ENCODE results near the gene DLX3. TPM values are rescaled to one million over a fixed set of nuclear protein-coding genes. Genes with fewer than 3 reads are reported as not detected.

Gene DLX3
- total RNA-seq, 2 donors from 2014 or later, result not detected

DNA sequence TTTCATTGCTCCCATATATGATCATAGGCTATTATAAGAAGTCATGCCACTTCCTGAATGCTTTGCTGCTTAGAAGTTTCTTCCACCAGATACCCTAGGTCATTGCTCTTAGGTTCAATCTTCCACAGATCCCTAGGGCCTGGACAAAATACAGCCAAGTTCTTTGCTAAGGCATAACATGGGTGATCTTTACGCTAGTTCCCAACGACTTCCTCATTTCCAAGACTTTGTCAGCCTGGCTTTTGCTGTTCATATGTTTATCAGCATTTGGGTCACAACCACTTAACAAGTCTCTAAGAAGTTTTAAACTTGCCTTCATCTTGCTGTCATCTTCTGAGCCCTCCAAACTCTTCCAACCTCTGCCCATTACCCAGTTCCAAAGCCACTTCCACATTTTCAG, 20.1 kb upstream of the DLX3 start:
- Mint-ChIP-seq H3K4me3 (no peak overlapping the region), H3K4me1 (no peaks in the 10 kb centered on the region), H3K27me3 (peaks cover 20% of the 10 kb centered on the region), H3K27ac (no peak overlapping the region), H3K36me3 (ENCODE audit: low read depth) (no peaks in the 10 kb centered on the region)
- H3K9me3 ChIP-seq (ENCODE audit: control insufficient read depth, low read length, poor library complexity, severe bottlenecking), result peaks cover 7% of the 10 kb centered on the region
- DNase-seq (no peak), ATAC-seq (no peak)

DNA sequence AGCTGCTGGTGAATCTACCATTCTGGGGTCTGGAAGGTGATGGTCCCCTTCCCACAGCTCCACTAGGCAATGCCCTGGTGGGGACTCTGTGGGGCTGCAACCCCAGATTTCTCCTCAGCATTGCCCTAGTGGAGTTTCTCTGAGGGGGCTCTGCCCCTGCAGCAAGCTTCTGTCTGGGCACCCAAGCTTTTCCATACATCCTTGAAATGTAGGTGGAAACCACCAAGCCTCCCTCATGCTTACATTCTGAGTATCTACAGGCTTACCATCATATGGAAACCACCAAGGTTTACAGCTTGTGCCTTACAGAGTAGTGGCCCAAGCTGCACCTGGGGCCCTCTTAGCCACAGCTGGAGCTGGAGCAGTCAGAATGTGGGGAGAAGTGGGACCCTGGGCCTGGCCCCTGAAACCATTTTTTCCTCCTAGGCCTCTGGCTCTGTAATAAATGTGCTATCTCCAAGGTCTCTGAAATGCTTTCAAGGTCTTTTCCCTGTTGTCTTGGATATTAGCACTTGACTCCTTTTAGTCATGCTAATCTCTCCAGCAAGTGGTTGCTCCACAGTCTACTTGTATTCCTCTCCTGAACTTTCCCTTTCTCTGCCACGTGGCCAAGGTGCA, 19.6 kb upstream of the DLX3 start:
- no peak overlapping the region for H3K4me3 Mint-ChIP-seq
- no peaks in the 10 kb centered on the region for H3K4me1 Mint-ChIP-seq
- no peaks in the 10 kb centered on the region for H3K36me3 Mint-ChIP-seq (ENCODE audit: low read depth)
- H3K27ac Mint-ChIP-seq, result no peak overlapping the region
- DNase-seq (no peak), ATAC-seq (no peak)
- peaks cover 23% of the 10 kb centered on the region for H3K27me3 Mint-ChIP-seq
- H3K9me3 ChIP-seq (ENCODE audit: control insufficient read depth, low read length, poor library complexity, severe bottlenecking), result peaks cover 7% of the 10 kb centered on the region

DNA sequence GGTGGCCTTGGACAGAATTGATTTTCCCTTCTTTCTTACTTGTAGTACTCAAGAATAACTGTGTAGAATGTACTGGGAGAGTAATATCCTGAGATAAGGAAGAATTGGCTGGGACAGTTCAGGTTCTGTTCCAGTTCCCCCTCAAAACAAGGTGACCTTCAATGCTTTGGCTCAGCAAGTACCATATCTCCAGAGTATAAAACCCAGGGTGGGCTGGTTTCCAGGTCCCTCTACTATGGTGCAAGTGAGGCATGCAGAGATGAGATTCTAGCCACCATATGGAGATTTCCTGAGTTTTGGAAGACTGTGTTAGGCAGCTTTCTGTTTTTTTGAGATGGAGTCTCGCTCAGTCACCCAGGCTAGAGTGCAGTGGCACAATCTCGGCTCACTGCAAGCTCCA, 18.1 kb upstream of the DLX3 start:
- Mint-ChIP-seq H3K4me1 (no peaks in the 10 kb centered on the region), H3K27ac (no peak overlapping the region), H3K36me3 (ENCODE audit: low read depth) (peaks cover 4% of the 10 kb centered on the region), H3K27me3 (peaks cover 14% of the 10 kb centered on the region), H3K4me3 (no peak overlapping the region)
- ATAC-seq, result no peak
- peaks cover 12% of the 10 kb centered on the region for H3K9me3 ChIP-seq (ENCODE audit: control insufficient read depth, low read length, poor library complexity, severe bottlenecking)
- no peak for DNase-seq

DNA sequence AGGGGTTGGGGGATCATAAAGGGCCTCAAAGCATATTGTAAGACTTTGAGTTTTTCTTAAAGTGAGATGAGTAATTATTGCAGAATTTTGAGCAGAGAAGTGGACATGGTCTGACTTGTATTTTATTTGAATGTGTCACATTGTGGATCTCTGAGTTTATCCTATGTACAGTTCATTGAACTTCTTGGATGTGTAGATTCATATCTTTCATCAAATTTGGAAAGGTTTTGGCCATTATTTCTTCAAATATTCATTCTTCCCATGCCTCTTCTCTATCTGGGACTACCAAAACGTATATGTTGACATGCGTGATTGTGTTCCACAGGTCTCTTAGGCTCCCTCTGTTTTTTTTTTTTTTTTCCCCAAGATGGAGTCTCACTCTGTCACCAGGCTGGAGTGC, 14.3 kb upstream of the DLX3 start:
- no peak overlapping the region for H3K27ac Mint-ChIP-seq
- H3K36me3 Mint-ChIP-seq (ENCODE audit: low read depth), result peaks cover 6% of the 10 kb centered on the region
- DNase-seq (no peak), ATAC-seq (no peak)
- no peaks in the 10 kb centered on the region for H3K4me1 Mint-ChIP-seq
- peaks cover 12% of the 10 kb centered on the region for H3K9me3 ChIP-seq (ENCODE audit: control insufficient read depth, low read length, poor library complexity, severe bottlenecking)
- H3K4me3 Mint-ChIP-seq, result no peak overlapping the region
- H3K27me3 Mint-ChIP-seq, result peaks cover 30% of the 10 kb centered on the region

DNA sequence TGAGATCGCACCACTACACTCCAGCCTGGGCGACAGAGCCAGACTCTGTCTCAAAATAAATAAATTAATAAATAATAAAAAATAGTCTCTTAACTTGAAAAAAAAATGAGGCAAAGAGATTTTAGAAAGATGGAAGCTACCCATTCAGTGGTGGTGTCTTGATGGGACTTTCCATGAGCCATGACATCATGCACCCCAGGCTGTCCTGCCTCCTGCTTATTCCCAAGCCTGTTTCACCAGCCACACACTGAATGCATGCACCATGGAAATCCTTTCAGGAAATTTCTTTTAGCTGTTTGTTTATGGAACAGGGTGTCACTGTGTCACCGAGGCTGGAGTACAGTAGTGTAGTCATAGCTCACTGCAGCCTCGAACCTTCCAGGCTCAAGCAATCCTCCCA, 8.9 kb upstream of the DLX3 start:
- H3K27me3 Mint-ChIP-seq, result peaks cover 51% of the 10 kb centered on the region

DNA sequence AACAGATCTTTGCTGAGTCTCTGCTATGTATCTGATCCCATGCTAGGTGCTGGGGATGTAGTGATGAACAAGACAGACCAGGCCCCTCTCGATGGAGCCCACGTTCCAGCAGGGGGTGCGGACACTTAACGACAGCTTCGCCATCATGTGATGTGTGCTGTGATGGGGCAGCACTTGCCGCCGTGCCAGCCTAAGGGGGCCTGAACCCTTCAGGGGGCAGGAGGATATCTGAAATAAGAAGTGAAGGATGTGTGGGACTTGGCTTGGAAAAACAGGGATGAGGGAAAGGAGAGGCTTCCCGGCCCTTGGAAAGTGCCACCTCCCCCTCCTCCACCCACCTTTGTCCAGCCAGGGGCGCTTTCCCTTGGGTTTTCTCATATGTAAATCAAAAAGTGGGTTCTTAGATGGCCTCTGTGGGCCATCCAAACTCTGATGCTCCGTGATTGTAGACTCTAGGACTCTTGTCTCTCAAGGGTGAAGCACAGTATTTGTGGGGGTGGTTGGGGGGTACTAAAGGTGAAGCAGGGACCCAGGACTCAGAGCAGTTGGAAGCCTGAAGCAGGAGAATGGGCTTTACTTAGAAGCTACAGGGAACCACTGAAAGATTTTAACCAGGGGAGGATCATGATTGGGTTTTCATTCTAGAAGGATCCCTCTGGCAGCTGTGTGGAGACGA, 4.0 kb upstream of the DLX3 start:
- Mint-ChIP-seq H3K27me3 (peaks cover 80% of the 10 kb centered on the region), H3K4me3 (no peak overlapping the region)

More for the DNA sequence above, 8.9 kb upstream of the DLX3 start:
- peaks cover 13% of the 10 kb centered on the region for H3K36me3 Mint-ChIP-seq (ENCODE audit: low read depth)
- DNase-seq (no peak), ATAC-seq (no peak)
- H3K4me3 Mint-ChIP-seq, result no peak overlapping the region
- no peak overlapping the region for H3K27ac Mint-ChIP-seq
- peaks cover 2% of the 10 kb centered on the region for H3K9me3 ChIP-seq (ENCODE audit: control insufficient read depth, low read length, poor library complexity, severe bottlenecking)
- H3K4me1 Mint-ChIP-seq, result peaks cover 2% of the 10 kb centered on the region

DNA sequence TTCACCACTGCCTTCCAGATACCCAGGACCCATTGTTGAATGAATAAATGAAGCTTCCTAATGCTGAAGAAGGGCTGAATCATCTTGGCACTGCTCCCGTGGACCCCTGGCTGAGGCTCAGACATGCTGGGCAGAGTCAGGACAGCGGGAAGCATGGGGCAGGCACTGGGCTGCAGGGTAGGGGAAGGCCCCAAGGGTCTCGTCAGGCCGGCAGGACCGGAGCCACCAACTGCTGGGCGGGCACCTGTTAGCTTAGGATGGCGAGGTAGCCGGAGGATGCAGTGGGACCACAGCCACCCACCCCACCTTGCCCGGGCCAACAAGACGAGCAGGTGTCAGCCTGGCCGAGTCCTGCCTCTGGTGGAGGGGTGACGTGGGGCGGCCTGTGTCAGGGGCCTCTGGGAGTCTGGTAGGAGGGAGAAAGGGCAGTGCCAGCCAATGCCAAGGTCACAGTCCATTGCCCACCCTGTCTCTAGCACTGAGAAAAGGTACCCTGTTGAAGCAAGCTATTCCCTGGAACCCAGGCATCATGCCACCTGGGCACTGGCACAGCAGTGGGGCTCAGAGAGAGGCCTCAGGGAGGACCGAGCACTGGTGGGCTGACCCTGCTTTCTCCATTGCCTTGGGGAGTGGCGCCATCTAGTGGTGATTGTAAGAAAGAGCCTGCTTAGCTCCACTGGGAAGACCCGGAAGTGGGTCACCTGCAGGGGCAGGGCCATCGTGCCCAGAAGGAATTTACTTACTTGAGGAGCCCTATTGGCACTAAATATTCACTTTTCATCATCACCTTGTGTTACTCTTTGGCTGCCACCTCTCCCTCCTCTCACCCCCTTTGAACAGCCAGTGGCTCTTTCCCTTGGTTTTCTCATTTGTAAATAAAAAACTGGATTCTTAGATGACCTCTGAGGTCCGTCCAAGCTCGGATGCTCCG, 3.0 kb upstream of the DLX3 start:
- Mint-ChIP-seq H3K4me3 (peak overlapping the region; percentile 28), H3K27ac (peak overlapping the region; percentile 51), H3K4me1 (peaks cover 29% of the 10 kb centered on the region), H3K36me3 (ENCODE audit: low read depth) (peaks cover 18% of the 10 kb centered on the region), H3K27me3 (peaks cover 84% of the 10 kb centered on the region)
- ATAC-seq, result peak; percentile 85
- DNase-seq, result peak; percentile 62 to 77 (median 69)
- H3K9me3 ChIP-seq (ENCODE audit: control insufficient read depth, low read length, poor library complexity, severe bottlenecking), result no peaks in the 10 kb centered on the region

More for the DNA sequence above, 4.0 kb upstream of the DLX3 start:
- no peak for DNase-seq
- H3K36me3 Mint-ChIP-seq (ENCODE audit: low read depth), result peaks cover 16% of the 10 kb centered on the region
- H3K27ac Mint-ChIP-seq, result peak overlapping the region; percentile 51
- H3K9me3 ChIP-seq (ENCODE audit: control insufficient read depth, low read length, poor library complexity, severe bottlenecking), result no peaks in the 10 kb centered on the region
- no peak for ATAC-seq
- H3K4me1 Mint-ChIP-seq, result peaks cover 27% of the 10 kb centered on the region

DNA sequence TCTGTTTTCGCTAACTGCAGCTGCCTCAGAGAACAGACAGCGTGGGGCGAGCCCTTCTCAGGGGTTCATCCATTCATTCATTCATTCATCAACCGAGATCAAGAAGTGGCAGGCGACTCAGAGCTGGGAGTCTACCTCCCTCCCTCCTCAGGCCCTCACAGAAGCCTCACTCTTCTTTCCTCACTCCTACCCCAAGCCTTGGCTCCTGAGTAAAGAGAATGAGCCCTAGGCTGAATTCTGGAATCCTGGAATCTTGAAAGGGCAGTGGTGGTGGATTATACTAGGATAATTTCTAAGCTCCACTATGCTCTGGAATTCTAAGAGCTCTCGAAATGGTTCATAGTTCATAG, 2.3 kb upstream of the DLX3 start:
- Mint-ChIP-seq H3K4me3 (peak overlapping the region; percentile 28), H3K4me1 (peaks cover 30% of the 10 kb centered on the region), H3K27me3 (peaks cover 88% of the 10 kb centered on the region), H3K36me3 (ENCODE audit: low read depth) (peaks cover 18% of the 10 kb centered on the region), H3K27ac (no peak overlapping the region)
- DNase-seq (no peak), ATAC-seq (no peak)
- no peaks in the 10 kb centered on the region for H3K9me3 ChIP-seq (ENCODE audit: control insufficient read depth, low read length, poor library complexity, severe bottlenecking)

DNA sequence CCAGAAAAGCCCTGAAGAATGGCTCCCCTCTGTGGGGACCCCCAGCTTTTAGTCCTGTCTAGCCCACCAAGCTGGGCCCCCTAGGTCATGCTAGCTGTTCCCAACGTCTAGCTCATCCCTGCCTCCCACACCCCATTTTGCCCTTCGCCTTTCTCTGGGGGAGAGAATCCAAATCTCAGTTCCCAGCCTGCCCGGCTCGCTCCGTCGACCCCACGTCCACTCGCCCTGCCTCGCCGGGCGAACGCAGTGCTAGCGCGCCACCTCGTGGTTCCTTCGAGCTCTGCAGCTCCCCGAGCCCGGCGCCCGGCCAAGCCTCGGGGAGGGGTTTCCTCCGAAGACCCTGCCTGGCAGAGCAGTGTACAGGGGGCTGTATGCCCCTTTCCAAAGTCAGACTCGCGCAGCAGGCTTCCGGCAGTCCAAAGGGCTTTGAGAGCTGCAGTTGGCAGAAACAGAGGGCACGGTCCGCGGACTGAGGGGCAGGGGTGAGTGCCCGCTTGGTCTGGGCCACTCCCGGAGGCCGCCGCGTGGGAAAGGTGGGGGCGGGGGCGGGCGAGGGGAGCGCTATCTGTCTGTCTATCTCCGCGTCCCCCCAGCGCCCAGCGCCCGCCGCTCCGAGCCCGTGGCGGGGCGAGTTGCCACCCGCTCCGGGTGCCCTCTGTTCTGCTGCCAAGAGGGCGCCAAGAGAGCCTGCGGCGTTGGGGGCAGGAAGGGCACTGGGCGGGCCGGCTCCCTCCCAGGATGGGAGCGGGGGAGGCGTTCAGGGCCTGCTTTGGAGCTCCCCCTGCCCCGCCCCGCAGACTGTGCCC, 1.7 kb upstream of the DLX3 start:
- peaks cover 88% of the 10 kb centered on the region for H3K27me3 Mint-ChIP-seq
- peak overlapping the region; percentile 68 for H3K4me3 Mint-ChIP-seq
- DNase-seq (peak; percentile 53 to 66 (median 65)), ATAC-seq (peak; percentile 61)
- H3K36me3 Mint-ChIP-seq (ENCODE audit: low read depth), result peaks cover 18% of the 10 kb centered on the region
- H3K4me1 Mint-ChIP-seq, result peaks cover 32% of the 10 kb centered on the region
- no peak overlapping the region for H3K27ac Mint-ChIP-seq
- no peaks in the 10 kb centered on the region for H3K9me3 ChIP-seq (ENCODE audit: control insufficient read depth, low read length, poor library complexity, severe bottlenecking)

DNA sequence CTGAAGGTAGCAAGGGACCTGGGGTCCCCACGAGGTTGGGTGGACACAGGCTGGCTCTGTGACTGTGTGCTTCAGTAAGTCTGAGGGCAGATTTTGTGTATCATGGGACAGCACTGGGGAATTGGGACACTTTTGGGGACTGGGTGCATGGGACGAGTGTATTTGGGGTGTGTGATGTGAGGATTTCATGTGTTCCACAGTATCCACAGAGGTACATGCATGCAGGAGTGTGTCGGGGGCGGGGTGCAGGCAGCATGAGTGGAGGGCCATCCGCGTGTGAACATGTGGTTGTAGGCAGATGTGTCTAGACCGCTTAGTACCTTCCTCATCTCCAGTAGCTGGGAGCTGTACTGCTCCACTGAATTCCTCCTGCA, 1.1 kb upstream of the DLX3 start:
- no peak for ATAC-seq
- H3K27me3 Mint-ChIP-seq, result peaks cover 88% of the 10 kb centered on the region
- no peaks in the 10 kb centered on the region for H3K9me3 ChIP-seq (ENCODE audit: control insufficient read depth, low read length, poor library complexity, severe bottlenecking)
- no peak overlapping the region for H3K27ac Mint-ChIP-seq
- peaks cover 32% of the 10 kb centered on the region for H3K4me1 Mint-ChIP-seq
- H3K36me3 Mint-ChIP-seq (ENCODE audit: low read depth), result peaks cover 16% of the 10 kb centered on the region
- peak overlapping the region; percentile 59 for H3K4me3 Mint-ChIP-seq
- DNase-seq, result no peak

DNA sequence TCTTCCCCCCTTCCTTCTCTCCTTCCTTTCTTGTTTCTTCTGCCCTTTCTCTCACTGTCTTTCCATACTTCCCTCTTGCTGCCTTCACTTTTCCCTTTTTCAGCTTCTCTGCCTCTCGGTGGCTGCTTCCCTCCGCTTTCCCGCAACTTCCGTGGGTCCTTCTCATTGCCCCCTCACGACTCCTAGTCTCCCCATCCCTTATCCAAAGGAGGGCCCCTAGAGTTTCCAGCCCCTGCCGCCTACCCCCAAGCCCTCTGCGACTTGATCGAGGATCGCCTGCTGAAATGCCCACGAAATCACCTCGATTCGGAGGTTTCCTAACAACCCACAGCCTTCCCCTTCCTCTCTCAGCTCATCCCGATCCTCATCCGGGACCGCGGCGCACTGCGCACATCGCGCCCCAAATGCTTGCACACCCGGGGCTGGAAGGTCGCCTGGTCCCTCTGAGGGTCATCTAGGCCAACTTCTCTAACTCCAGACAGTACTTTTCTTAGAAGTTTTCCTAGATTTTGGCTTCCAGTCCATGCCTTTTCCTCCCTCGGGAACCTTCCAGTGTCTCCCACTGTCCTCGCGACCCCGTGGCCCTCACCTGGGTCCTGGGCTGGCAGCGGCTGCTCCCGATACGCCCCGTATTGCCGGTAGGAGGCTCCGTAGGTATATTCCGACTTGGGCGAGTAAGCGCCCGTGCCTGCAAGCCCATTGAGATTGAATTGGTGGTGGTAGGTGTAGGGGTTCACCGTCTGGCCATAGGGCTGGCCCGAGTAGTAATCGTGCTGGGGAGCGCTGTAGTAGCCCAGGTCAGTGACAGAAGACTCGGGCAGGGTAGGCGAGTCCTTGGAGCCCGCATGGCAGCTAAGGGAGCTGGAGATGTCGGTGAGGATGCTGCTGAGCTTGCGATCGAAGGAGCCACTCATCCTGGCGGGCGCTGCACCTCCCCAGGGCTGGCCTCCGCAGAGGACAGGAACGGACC, 654 bp downstream of the DLX3 start:
- H3K27ac Mint-ChIP-seq, result peak overlapping the region; percentile 10
- peaks cover 31% of the 10 kb centered on the region for H3K4me1 Mint-ChIP-seq
- H3K4me3 Mint-ChIP-seq, result peak overlapping the region; percentile 95
- peaks cover 90% of the 10 kb centered on the region for H3K27me3 Mint-ChIP-seq
- ATAC-seq (no peak), DNase-seq (no peak)
- no peaks in the 10 kb centered on the region for H3K9me3 ChIP-seq (ENCODE audit: control insufficient read depth, low read length, poor library complexity, severe bottlenecking)
- peaks cover 9% of the 10 kb centered on the region for H3K36me3 Mint-ChIP-seq (ENCODE audit: low read depth)
